ENCODE results near the gene RAVER1.

- no peak for TF ChIP-seq POLR2A (IDR thresholded peaks at IDR 0.05; ENCODE audit: low read depth, low read length)
- no peak for TF ChIP-seq TAF1 (IDR thresholded peaks at IDR 0.05; ENCODE audit: low read depth, low read length)
- TF ChIP-seq POLR2AphosphoS5 (IDR thresholded peaks at IDR 0.05; ENCODE audit: low read depth, low read length) = no peak
- no peak for TF ChIP-seq POU2F2 (IDR thresholded peaks at IDR 0.05; ENCODE audit: low read depth, low read length)
- TF ChIP-seq PAX5 (IDR thresholded peaks at IDR 0.05; ENCODE audit: insufficient read depth, low read length, severe bottlenecking) = no peak
These were observed 19.7 kb upstream of the RAVER1 start for GRCh38 chr19:10352764-10353671.
